A549 (cell line): ENCODE measurements around the gene ALOX12. TPM values are rescaled to one million over a fixed set of nuclear protein-coding genes. Genes with fewer than 3 reads are reported as not detected.

Experiments used
- ATAC-seq, 2 experiments: fragments of 200-7000 bp in 1 of 2; fragments of >200 bp in 1 of 2; cut with Nextera tagmentation in 1 of 2; cut with Tn5 transposase in 1 of 2; 3 replicates each; pipeline versions ENCODE4 v1.8.0 to v1.9.1; 2018 to 2020; ENCODE audit warnings: mild to moderate bottlenecking in 1 of 2, moderate library complexity in 1 of 2
- CTCF ChIA-PET: fragments of 300-600 bp; sonication (Branson Sonifier 250); formaldehyde crosslinking; extraction: SDS; loops from one replicate; lab custom pipeline; 2021; ENCODE audit warnings: antibody characterized with exemption, inconsistent platforms; lab: Yijun Ruan, JAX
- POLR2A ChIA-PET: fragments of 350-600 bp; formaldehyde crosslinking; extraction: SDS; loops from one replicate; lab custom pipeline; 2021; ENCODE audit warnings: antibody characterized with exemption, inconsistent platforms; lab: Yijun Ruan, JAX
- DNase-seq, 2 experiments: peaks; one replicate each; pipeline versions ENCODE4 v3.0.0 to v3.0.0-alpha.2; 2011 to 2016; ENCODE audit warnings: low read depth in 1 of 2, low spot score in 1 of 2
- FAIRE-seq: peaks from 2 replicates; lab custom pipeline; 2011; peaks lifted over from hg19 to GRCh38; lab: Jason Lieb, UNC
- H3K27ac ChIP-seq, 2 experiments: fragments of >200 bp; sonication (Bioruptor Twin); formaldehyde crosslinking; 3 replicates each; pipeline ENCODE4 v1.5.1; 2016 to 2017
- H3K4me1 ChIP-seq: fragments of >200 bp; sonication (Bioruptor Twin); formaldehyde crosslinking; 3 replicates; pipeline ENCODE4 v1.6.1; 2016
- H3K4me2 ChIP-seq: fragments of >200 bp; sonication (Bioruptor Twin); formaldehyde crosslinking; 3 replicates; pipeline ENCODE4 v1.6.1; 2016
- H3K4me3 ChIP-seq: fragments of >200 bp; sonication (Bioruptor Twin); formaldehyde crosslinking; 3 replicates; pipeline ENCODE4 v1.5.1; 2016
- H3K9me3 ChIP-seq: fragments of >200 bp; sonication (Bioruptor Twin); formaldehyde crosslinking; 3 replicates; pipeline ENCODE4 v1.6.1; 2016
- CBX2 ChIP-seq: fragments of 200-600 bp; sonication (generic); IDR thresholded peaks from 2 replicates; pipeline ENCODE4 v1.6.1; 2016; ENCODE audit warnings: low read depth, mild to moderate bottlenecking, borderline replicate concordance
- CBX8 ChIP-seq: fragments of 200-600 bp; sonication (generic); IDR thresholded peaks from 2 replicates; pipeline ENCODE4 v1.6.1; 2016
- CEBPB ChIP-seq, 2 experiments: fragments of >200 bp in 1 of 2; sonication (Bioruptor Twin) in 1 of 2; formaldehyde crosslinking in 1 of 2; IDR thresholded peaks; 2 replicates each; pipeline ENCODE4 v1.6.1; 2012 to 2016
- EP300 ChIP-seq, 2 experiments: fragments of >200 bp; sonication (Bioruptor Twin); formaldehyde crosslinking; IDR thresholded peaks; 2 replicates in 1 of 2; 3 replicates in 1 of 2; pipeline ENCODE4 v1.6.1; 2016 to 2017
- FOSB ChIP-seq: fragments of 250-450 bp; sonication (Bioruptor Pico); IDR thresholded peaks from 2 replicates; pipeline ENCODE4 v1.5.0; 2020; ENCODE audit warnings: mild to moderate bottlenecking, moderate library complexity
- FOSL2 ChIP-seq, 2 experiments: fragments of 450-650 bp in 1 of 2; fragments of >200 bp in 1 of 2; sonication (Bioruptor Twin) in 1 of 2; formaldehyde crosslinking; IDR thresholded peaks; 2 replicates each; pipeline versions ENCODE4 v1.5.0 to v1.6.1; 2016 to 2020; ENCODE audit warnings: mild to moderate bottlenecking in 1 of 2, moderate library complexity in 1 of 2
- GATA3 ChIP-seq: IDR thresholded peaks from 2 replicates; pipeline ENCODE4 v1.6.1; 2012; ENCODE audit warnings: borderline replicate concordance
- HOXA7 ChIP-seq: fragments of 250-450 bp; sonication (Bioruptor Pico); IDR thresholded peaks from 2 replicates; pipeline ENCODE4 v1.5.0; 2020; ENCODE audit warnings: mild to moderate bottlenecking, moderate library complexity
- KDM5A ChIP-seq: fragments of 200-600 bp; sonication (generic); IDR thresholded peaks from 2 replicates; pipeline ENCODE4 v1.6.1; 2016; ENCODE audit warnings: antibody characterized with exemption, mild to moderate bottlenecking
- MAFK ChIP-seq: fragments of 450-650 bp; IDR thresholded peaks from 2 replicates; pipeline ENCODE4 v1.6.1; 2014; ENCODE audit not compliant: partially characterized antibody
- NPAS2 ChIP-seq: fragments of 250-450 bp; sonication (Bioruptor Pico); IDR thresholded peaks from 2 replicates; pipeline ENCODE4 v1.8.0; 2022; ENCODE audit warnings: mild to moderate bottlenecking, moderate library complexity, borderline replicate concordance
- NR3C1 ChIP-seq: fragments of >200 bp; sonication (Bioruptor Twin); formaldehyde crosslinking; IDR thresholded peaks from 3 replicates; pipeline ENCODE4 v1.6.1; 2017
- PHF8 ChIP-seq: fragments of 200-600 bp; sonication (generic); IDR thresholded peaks from 2 replicates; pipeline ENCODE4 v1.6.1; 2016; ENCODE audit warnings: low read depth, mild to moderate bottlenecking, antibody characterized with exemption, moderate library complexity, borderline replicate concordance
- RARB ChIP-seq: fragments of 250-450 bp; sonication (Bioruptor Pico); IDR thresholded peaks from 2 replicates; pipeline ENCODE4 v1.8.0; 2021; ENCODE audit warnings: mild to moderate bottlenecking, moderate library complexity
- RFX5 ChIP-seq: fragments of 450-650 bp; IDR thresholded peaks from 2 replicates; pipeline ENCODE4 v1.7.1; 2014; ENCODE audit warnings: antibody characterized with exemption, mild to moderate bottlenecking, moderate library complexity
- SMC3 ChIP-seq: fragments of >200 bp; sonication (Bioruptor Twin); formaldehyde crosslinking; IDR thresholded peaks from 3 replicates; pipeline ENCODE4 v1.6.1; 2018; ENCODE audit warnings: inconsistent platforms
- ZSCAN20 ChIP-seq: fragments of 250-450 bp; sonication (Bioruptor Pico); IDR thresholded peaks from 2 replicates; pipeline ENCODE4 v1.8.0; 2022; ENCODE audit warnings: mild to moderate bottlenecking, moderate library complexity
- WGBS: methylation state at CpG from one replicate; pipeline ENCODE4 v1.1.6; 2017; ENCODE audit errors: missing lambda C conversion rate; 5-methylcytosine and 5-hydroxymethylcytosine counted together
- polyA plus RNA-seq, 4 experiments: library from polyadenylated mRNA; depleted of rRNA in 3 of 4; stranded (reverse); fragments of >200 nt; fragmentation: RNase III in 1 of 4; extraction: RNeasy Plus Mini Kit Qiagen cat#74134 plus additional on column Dnase treatment in 1 of 4; gene quantifications; 2 replicates in 3 of 4; 3 replicates in 1 of 4; pipeline ENCODE4 v1.2.3, GENCODE V29; 2011 to 2017
- TF ChIP-seq, protein P1 (sequence below): fragments of 250-450 bp; sonication (Bioruptor Pico); IDR thresholded peaks from 2 replicates; pipeline ENCODE4 v1.5.0; 2021; ENCODE audit warnings: mild to moderate bottlenecking, moderate library complexity, borderline replicate concordance
- TF ChIP-seq, protein P2 (sequence below): fragments of 450-650 bp; IDR thresholded peaks from 2 replicates; pipeline ENCODE4 v1.6.1; 2014; ENCODE audit warnings: antibody characterized with exemption
- TF ChIP-seq, protein P3 (sequence below): fragments of >200 bp; sonication (Bioruptor Twin); formaldehyde crosslinking; IDR thresholded peaks from 3 replicates; pipeline ENCODE4 v1.5.1; 2016
- TF ChIP-seq, protein P4 (sequence below): IDR thresholded peaks from 2 replicates; pipeline ENCODE4 v1.6.1; 2012; ENCODE audit warnings: low read depth, borderline replicate concordance
- TF ChIP-seq, protein P5 (sequence below): fragments of 250-450 bp; sonication (Bioruptor Pico); IDR thresholded peaks from 2 replicates; pipeline ENCODE4 v1.5.0; 2020; ENCODE audit warnings: low read depth, mild to moderate bottlenecking, moderate library complexity
- TF ChIP-seq, protein P6 (sequence below): IDR thresholded peaks from 2 replicates; pipeline ENCODE4 v1.6.1; 2012
- TF ChIP-seq, protein P7 (sequence below): fragments of >200 bp; sonication (Bioruptor Twin); formaldehyde crosslinking; IDR thresholded peaks from 2 replicates; pipeline ENCODE4 v1.6.1; 2016

The ALOX12 gene
- polyA plus RNA-seq, 2 of the 4 experiments (the other 2 are of a cell fraction), result not detected

DNA sequence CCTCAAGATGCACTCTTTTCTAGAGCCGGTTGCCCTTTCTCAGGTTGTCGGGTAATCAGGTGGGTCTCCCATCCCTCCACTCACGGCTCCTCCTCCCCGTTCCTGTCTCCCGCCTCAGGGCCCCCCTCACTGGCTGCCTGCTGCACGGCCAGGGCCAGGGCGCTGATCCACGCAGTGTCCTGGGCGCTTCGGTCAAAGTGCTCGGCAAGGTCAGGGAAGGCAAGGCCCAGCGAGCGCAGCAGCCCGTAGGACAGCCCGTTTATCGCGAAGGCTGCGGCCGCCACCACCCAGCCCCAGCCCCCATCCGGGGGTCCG is 47.3 kb downstream of the ALOX12 start (continued):
- no peak for TF ChIP-seq FOSB (CRISPR knock-in tag)
- TF ChIP-seq PHF8, result no peak
- no peak for TF ChIP-seq EP300 (IDR thresholded peaks at IDR 0.05)
- TF ChIP-seq, protein P1, sequence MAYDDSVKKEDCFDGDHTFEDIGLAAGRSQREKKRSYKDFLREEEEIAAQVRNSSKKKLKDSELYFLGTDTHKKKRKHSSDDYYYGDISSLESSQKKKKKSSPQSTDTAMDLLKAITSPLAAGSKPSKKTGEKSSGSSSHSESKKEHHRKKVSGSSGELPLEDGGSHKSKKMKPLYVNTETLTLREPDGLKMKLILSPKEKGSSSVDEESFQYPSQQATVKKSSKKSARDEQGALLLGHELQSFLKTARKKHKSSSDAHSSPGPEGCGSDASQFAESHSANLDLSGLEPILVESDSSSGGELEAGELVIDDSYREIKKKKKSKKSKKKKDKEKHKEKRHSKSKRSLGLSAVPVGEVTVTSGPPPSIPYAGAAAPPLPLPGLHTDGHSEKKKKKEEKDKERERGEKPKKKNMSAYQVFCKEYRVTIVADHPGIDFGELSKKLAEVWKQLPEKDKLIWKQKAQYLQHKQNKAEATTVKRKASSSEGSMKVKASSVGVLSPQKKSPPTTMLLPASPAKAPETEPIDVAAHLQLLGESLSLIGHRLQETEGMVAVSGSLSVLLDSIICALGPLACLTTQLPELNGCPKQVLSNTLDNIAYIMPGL (CRISPR knock-in tag), result no peak
- TF ChIP-seq MAFK, result no peak
- TF ChIP-seq, protein P2, sequence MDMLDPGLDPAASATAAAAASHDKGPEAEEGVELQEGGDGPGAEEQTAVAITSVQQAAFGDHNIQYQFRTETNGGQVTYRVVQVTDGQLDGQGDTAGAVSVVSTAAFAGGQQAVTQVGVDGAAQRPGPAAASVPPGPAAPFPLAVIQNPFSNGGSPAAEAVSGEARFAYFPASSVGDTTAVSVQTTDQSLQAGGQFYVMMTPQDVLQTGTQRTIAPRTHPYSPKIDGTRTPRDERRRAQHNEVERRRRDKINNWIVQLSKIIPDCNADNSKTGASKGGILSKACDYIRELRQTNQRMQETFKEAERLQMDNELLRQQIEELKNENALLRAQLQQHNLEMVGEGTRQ, result no peak
- TF ChIP-seq HOXA7 (CRISPR knock-in tag), result no peak

DNA sequence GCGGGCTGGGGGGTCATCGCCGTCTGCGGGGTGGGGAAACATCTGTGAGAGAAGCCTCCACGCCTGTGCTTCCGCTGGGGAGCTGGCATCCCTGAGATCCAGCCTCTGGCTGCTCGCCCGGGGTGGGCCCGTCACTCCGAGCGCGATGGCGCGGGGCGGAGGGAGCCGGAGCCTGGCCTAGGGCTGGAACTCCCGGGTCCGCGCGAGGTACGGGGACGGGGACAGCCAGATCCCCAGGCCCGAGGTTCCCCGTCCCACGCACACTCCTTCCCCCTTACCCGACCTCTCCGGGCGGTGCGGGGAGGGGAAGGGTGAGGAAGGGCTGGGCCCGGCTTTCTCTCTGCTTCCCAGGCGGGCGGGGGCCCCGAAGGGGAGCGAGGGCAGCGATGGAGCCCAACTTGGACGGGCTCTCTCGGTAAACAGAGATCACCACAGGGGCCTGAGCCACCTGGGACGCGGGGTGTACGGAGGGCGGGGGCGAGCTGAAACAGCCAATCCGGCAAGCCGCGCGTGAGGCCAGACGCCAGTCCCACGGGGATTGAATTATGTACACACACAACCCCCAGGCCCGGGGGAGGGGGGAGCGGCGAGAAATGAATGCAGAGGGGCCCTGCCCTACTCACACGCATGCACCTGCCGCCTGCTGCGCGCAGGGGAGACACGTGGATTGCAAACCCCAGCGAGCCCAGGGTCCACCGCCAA is 47.8 kb downstream of the ALOX12 start, which contains the start of gene SLC16A11:
Gene SLC16A11, minus strand, starts transcription at position 596 of the 702 bp plus-strand sequence. Its CDS starts 579 bp downstream, at position 17.
- peak within 1 kb of the TSS; percentile 5 to 76; a peak in 3 of 6 replicates for H3K27ac ChIP-seq
- 48% methylated on average over 53 of the region's 58 CpGs for WGBS
- POLR2A ChIA-PET, result no interaction called here

DNA sequence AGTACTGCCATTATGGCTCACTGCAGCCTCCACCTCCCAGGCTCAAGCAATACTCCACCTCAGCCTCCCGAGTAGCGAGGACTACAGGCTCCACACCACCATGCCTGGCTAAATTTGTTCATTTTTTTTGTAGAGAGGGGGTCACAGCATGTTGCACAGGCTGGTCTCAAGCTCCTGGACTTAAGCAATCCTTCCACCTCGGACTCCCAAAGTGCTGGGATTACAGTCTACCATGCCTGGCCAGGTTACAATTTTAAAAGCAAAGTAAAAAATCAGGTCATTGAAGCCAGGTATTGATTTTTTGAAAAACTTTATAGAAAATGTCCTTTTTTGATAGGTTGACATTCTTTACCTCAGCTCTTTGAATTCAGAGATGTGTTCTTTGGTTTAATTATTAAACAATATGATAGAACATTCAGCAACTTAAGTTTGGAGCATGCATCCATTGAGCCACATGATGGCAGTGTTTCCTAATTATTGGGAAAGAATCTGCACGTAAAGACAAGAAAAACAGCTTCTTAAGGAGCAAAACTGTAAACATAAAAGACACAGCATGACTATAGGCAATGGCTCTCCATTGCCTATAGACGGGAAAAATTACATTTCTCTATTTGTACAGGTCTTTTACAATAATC is 49.8 kb downstream of the ALOX12 start:
- peak; percentile 76 to 91 for DNase-seq
- WGBS, result 8% methylated on average over 5 of the region's 5 CpGs
- H3K4me2 ChIP-seq, result peak overlapping the region; percentile 65
- H3K27ac ChIP-seq, result peak overlapping the region in 1 of 2 experiments; percentile 12; a peak in 1 of 6 replicates
- ATAC-seq, result peak; percentile 51 to 69
- peak; percentile 65 for FAIRE-seq
- POLR2A ChIA-PET, result interaction anchor here (0.6 to 1.5 kb wide), 9 partner anchors 10 to 252 kb away, joined by 3 to 13 read pairs (median 3); partner anchors contain the start of genes GABARAP and SLC16A13
- no peaks in the 10 kb centered on the region for H3K9me3 ChIP-seq
- H3K4me1 ChIP-seq, result peaks cover 19% of the 10 kb centered on the region
- H3K4me3 ChIP-seq, result no peak overlapping the region
- CTCF ChIA-PET, result interaction anchor here (0.6 to 34.0 kb wide), 82 partner anchors 9 to 1012 kb away, joined by 3 to 1477 read pairs (median 6); partner anchors contain the start of genes ACADVL, ACAP1, ASGR1 and ASGR2
- TF ChIP-seq, protein P3, sequence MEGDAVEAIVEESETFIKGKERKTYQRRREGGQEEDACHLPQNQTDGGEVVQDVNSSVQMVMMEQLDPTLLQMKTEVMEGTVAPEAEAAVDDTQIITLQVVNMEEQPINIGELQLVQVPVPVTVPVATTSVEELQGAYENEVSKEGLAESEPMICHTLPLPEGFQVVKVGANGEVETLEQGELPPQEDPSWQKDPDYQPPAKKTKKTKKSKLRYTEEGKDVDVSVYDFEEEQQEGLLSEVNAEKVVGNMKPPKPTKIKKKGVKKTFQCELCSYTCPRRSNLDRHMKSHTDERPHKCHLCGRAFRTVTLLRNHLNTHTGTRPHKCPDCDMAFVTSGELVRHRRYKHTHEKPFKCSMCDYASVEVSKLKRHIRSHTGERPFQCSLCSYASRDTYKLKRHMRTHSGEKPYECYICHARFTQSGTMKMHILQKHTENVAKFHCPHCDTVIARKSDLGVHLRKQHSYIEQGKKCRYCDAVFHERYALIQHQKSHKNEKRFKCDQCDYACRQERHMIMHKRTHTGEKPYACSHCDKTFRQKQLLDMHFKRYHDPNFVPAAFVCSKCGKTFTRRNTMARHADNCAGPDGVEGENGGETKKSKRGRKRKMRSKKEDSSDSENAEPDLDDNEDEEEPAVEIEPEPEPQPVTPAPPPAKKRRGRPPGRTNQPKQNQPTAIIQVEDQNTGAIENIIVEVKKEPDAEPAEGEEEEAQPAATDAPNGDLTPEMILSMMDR, result peak; percentile 99
- TF ChIP-seq SMC3, result peak; percentile 96
- no peak for TF ChIP-seq CBX2
- TF ChIP-seq, protein P2, result no peak
- TF ChIP-seq, protein P4, sequence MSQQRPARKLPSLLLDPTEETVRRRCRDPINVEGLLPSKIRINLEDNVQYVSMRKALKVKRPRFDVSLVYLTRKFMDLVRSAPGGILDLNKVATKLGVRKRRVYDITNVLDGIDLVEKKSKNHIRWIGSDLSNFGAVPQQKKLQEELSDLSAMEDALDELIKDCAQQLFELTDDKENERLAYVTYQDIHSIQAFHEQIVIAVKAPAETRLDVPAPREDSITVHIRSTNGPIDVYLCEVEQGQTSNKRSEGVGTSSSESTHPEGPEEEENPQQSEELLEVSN, result no peak
- 0 out of 2 replicates have a peak, but pooled peaks have one; percentile 8 for TF ChIP-seq RFX5
- TF ChIP-seq, protein P5, sequence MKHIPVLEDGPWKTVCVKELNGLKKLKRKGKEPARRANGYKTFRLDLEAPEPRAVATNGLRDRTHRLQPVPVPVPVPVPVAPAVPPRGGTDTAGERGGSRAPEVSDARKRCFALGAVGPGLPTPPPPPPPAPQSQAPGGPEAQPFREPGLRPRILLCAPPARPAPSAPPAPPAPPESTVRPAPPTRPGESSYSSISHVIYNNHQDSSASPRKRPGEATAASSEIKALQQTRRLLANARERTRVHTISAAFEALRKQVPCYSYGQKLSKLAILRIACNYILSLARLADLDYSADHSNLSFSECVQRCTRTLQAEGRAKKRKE (CRISPR knock-in tag), result no peak
- no peak for TF ChIP-seq CEBPB (IDR thresholded peaks at IDR 0.05)

More for the DNA sequence above, 47.8 kb downstream of the ALOX12 start, which contains the start of gene SLC16A11:
- Histone ChIP-seq H3K9me3 (no peaks in the 10 kb centered on the region), H3K4me3 (peak within 1 kb of the TSS; percentile 23; the same call in 2 of the 3 replicates), H3K4me2 (peak within 1 kb of the TSS; percentile 77), H3K4me1 (peaks cover 19% of the 10 kb centered on the region)
- ATAC-seq, result peak; percentile 7 to 50; a peak in 4 of 6 replicates
- CTCF ChIA-PET, result interaction anchor here (0.6 to 34.0 kb wide), 13 partner anchors 7 to 1014 kb away, joined by 3 to 1477 read pairs (median 36); partner anchors contain the start of genes ASGR1, ASGR2 and SLC16A13
- DNase-seq, result no peak
- TF ChIP-seq, protein P6, sequence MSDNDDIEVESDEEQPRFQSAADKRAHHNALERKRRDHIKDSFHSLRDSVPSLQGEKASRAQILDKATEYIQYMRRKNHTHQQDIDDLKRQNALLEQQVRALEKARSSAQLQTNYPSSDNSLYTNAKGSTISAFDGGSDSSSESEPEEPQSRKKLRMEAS, result no peak
- TF ChIP-seq RFX5 (no peak), NR3C1 (no peak), CBX8 (no peak), KDM5A (no peak), ZSCAN20 (no peak), GATA3 (no peak), EP300 (IDR thresholded peaks at IDR 0.05) (no peak), RARB (CRISPR knock-in tag) (no peak), FOSL2 (IDR thresholded peaks at IDR 0.05) (no peak), FOSL2 (CRISPR knock-in tag; IDR thresholded peaks at IDR 0.05) (no peak), NPAS2 (CRISPR knock-in tag) (no peak)
- TF ChIP-seq, protein P7, sequence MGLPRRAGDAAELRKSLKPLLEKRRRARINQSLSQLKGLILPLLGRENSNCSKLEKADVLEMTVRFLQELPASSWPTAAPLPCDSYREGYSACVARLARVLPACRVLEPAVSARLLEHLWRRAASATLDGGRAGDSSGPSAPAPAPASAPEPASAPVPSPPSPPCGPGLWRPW, result no peak
- TF ChIP-seq, protein P1 (CRISPR knock-in tag), result no peak
- FAIRE-seq, result no peak
